K562 (cell line): Measurements from ENCODE around the gene MRPL42. TPM values are rescaled to one million over a fixed set of nuclear protein-coding genes. Genes with fewer than 3 reads are reported as not detected.

Experiments
- ARID1B ChIP-seq: fragments of 450-650 bp; IDR thresholded peaks from 2 replicates; pipeline ENCODE4 v1.6.1; 2016; ENCODE audit warnings: antibody characterized with exemption, mild to moderate bottlenecking, inconsistent platforms
- CBFA2T2 ChIP-seq: fragments of 450-650 bp; conservative IDR thresholded peaks from 2 replicates; pipeline ENCODE4 v1.6.1; 2017; ENCODE audit warnings: mild to moderate bottlenecking
- CTBP1 ChIP-seq: fragments of 450-650 bp; IDR thresholded peaks from 2 replicates; pipeline ENCODE4 v1.6.1; 2016; ENCODE audit warnings: borderline replicate concordance
- DPF2 ChIP-seq: fragments of 450-650 bp; IDR thresholded peaks from 2 replicates; pipeline ENCODE4 v1.6.1; 2016
- ELF4 ChIP-seq: fragments of 450-650 bp; formaldehyde crosslinking; IDR thresholded peaks from 2 replicates; pipeline ENCODE4 v1.4.0; 2022; ENCODE audit warnings: missing genetic modification characterization
- ESRRA ChIP-seq: fragments of 450-650 bp; IDR thresholded peaks from 2 replicates; pipeline ENCODE4 v1.6.1; 2014; ENCODE audit warnings: low read depth, mild to moderate bottlenecking, moderate library complexity, borderline replicate concordance
- HDGF ChIP-seq: fragments of 450-650 bp; IDR thresholded peaks from 2 replicates; pipeline ENCODE4 v1.6.1; 2016
- KDM1A ChIP-seq, 2 experiments: fragments of 450-650 bp; IDR thresholded peaks; 2 replicates each; pipeline ENCODE4 v1.6.1; 2016; ENCODE audit warnings: mild to moderate bottlenecking in 2 of 2
- KDM4B ChIP-seq, 2 experiments: fragments of 450-650 bp in 1 of 2; sonication (generic) in 1 of 2; IDR thresholded peaks; 2 replicates each; pipeline ENCODE4 v1.6.1; 2016 to 2017; ENCODE audit warnings: borderline replicate concordance in 2 of 2, antibody characterized with exemption in 1 of 2, low read depth in 1 of 2, mild to moderate bottlenecking in 1 of 2
- NBN ChIP-seq: fragments of 450-650 bp; IDR thresholded peaks from 2 replicates; pipeline ENCODE4 v1.6.1; 2016; ENCODE audit warnings: low read depth, mild to moderate bottlenecking
- NFE2L1 ChIP-seq: fragments of 450-650 bp; IDR thresholded peaks from 2 replicates; pipeline ENCODE4 v1.6.1; 2016; ENCODE audit warnings: missing genetic modification characterization, low read depth, mild to moderate bottlenecking, missing compliant biosample characterization, moderate library complexity, borderline replicate concordance
- RFX7 ChIP-seq: fragments of 250-450 bp; sonication (Bioruptor Pico); IDR thresholded peaks from 2 replicates; pipeline ENCODE4 v1.5.1; 2021; ENCODE audit warnings: mild to moderate bottlenecking
- RHOXF2B ChIP-seq: fragments of 250-450 bp; sonication (Bioruptor Pico); conservative IDR thresholded peaks from 2 replicates; pipeline ENCODE4 v1.5.1; 2021
- TBP ChIP-seq: optimal IDR thresholded peaks from 2 replicates; pipeline ENCODE3; 2011; ENCODE audit warnings: low read depth, low read length, improper control_type of control experiment
- THAP12 ChIP-seq: fragments of 250-450 bp; sonication (Bioruptor Pico); IDR thresholded peaks from 2 replicates; pipeline ENCODE4 v1.9.0; 2021; ENCODE audit warnings: mild to moderate bottlenecking, inconsistent platforms
- ZBED1 ChIP-seq: IDR thresholded peaks from 2 replicates; pipeline ENCODE4 v1.6.1; 2014
- ZNF175 ChIP-seq: fragments of 200-800 bp; sonication (Bioruptor generic); IDR thresholded peaks from 2 replicates; pipeline ENCODE4 v1.6.1; 2016; ENCODE audit warnings: low read depth, mild to moderate bottlenecking, missing genetic modification characterization, missing compliant biosample characterization
- ZNF184 ChIP-seq: sonication (generic); formaldehyde crosslinking; IDR thresholded peaks from 2 replicates; pipeline ENCODE4 v1.5.0; 2020; ENCODE audit warnings: missing genetic modification reagents
- ZNF197 ChIP-seq: fragments of 200-800 bp; sonication (Bioruptor generic); IDR thresholded peaks from 2 replicates; pipeline ENCODE4 v1.6.1; 2016; ENCODE audit warnings: low read depth, missing genetic modification characterization, missing compliant biosample characterization
- ZNF212 ChIP-seq: fragments of 450-650 bp; formaldehyde crosslinking; IDR thresholded peaks from 2 replicates; pipeline ENCODE4 v1.4.0; 2020; ENCODE audit warnings: mild to moderate bottlenecking
- ZNF41 ChIP-seq: fragments of 250-450 bp; sonication (Bioruptor Pico); conservative IDR thresholded peaks from 2 replicates; pipeline ENCODE4 v1.4.0; 2020; ENCODE audit warnings: mild to moderate bottlenecking
- ZNF512 ChIP-seq: IDR thresholded peaks from 2 replicates; pipeline ENCODE4 v1.6.1; 2016; ENCODE audit warnings: missing genetic modification characterization, missing compliant biosample characterization
- ZNF551 ChIP-seq: fragments of 250-450 bp; sonication (Bioruptor Pico); IDR thresholded peaks from 2 replicates; pipeline ENCODE4 v1.5.0; 2021; ENCODE audit warnings: mild to moderate bottlenecking, moderate library complexity
- ZSCAN29 ChIP-seq: fragments of 450-650 bp; IDR thresholded peaks from 2 replicates; pipeline ENCODE4 v1.6.1; 2017
- polyA plus RNA-seq, 8 experiments: library from polyadenylated mRNA; depleted of rRNA in 4 of 8; stranded (reverse) in 5 of 8; unstranded in 3 of 8; fragments of >200 nt; fragmentation: Nextera tagmentation in 2 of 8; fragmentation: Illumina TruSeq in 1 of 8; extraction: Ambion mirVana in 2 of 8; extraction: Trizol in 1 of 8; gene quantifications; 2 replicates each; pipeline versions ENCODE4 v1.2.1 to v1.2.3, GENCODE V29; 2011 to 2014; ENCODE audit warnings: inconsistent platforms in 1 of 8, missing spikeins in 1 of 8
- total RNA-seq, 7 experiments: library from RNA; depleted of rRNA in 6 of 7; stranded (reverse); fragments of >200 nt in 6 of 7; fragmentation: Illumina TruSeq in 2 of 7; extraction: Trizol in 2 of 7; gene quantifications; 2 replicates each; pipeline versions ENCODE4 v1.2.1 to v1.2.3, GENCODE V29; 2011 to 2021; ENCODE audit warnings: low replicate concordance in 1 of 7

MRPL42 gene
- total and polyA plus RNA-seq, 9 of the 15 experiments (the other 6 are each of a cell fraction or from before 2014, with no cell fraction given): 104 to 806 (median 218) TPM

GRCh38 chr12:93563807-93564538 is 96.7 kb downstream of the MRPL42 start (continued):
- TF ChIP-seq NFE2L1 (tag): no peak
- no peak for TF ChIP-seq KDM4B (IDR thresholded peaks at IDR 0.05; ENCODE audit: borderline replicate concordance in 2 of 2, low read depth in 1 of 2)
- TF ChIP-seq ZNF212: no peak
- peak; percentile 76 for TF ChIP-seq ZNF184 (CRISPR knock-in tag)
- no peak for TF ChIP-seq ZBED1
- peak; percentile 31; the same call in 1 of the 2 replicates for TF ChIP-seq CBFA2T2
- TF ChIP-seq THAP12: no peak
- TF ChIP-seq ARID1B: peak; percentile 61
- no peak for TF ChIP-seq ELF4
- TF ChIP-seq NBN: no peak
- TF ChIP-seq ZNF41 (CRISPR knock-in tag): no peak
- 0 out of 2 replicates have a peak, but pooled peaks have one; percentile 23 for TF ChIP-seq DPF2
- TF ChIP-seq RHOXF2B (CRISPR knock-in tag): no peak
- no peak for TF ChIP-seq ZNF175
- TF ChIP-seq TBP: no peak
- no peak for TF ChIP-seq HDGF
- TF ChIP-seq ZNF512 (tag): no peak
- TF ChIP-seq ZNF551: no peak
- TF ChIP-seq CTBP1: no peak
- no peak for TF ChIP-seq ZNF197 (CRISPR knock-in tag)
- TF ChIP-seq RFX7 (CRISPR knock-in tag): no peak
- peak; percentile 61; the same call in 1 of the 2 replicates for TF ChIP-seq ESRRA
- peak; percentile 34 to 41; a peak in 3 of 4 replicates for TF ChIP-seq KDM1A (IDR thresholded peaks at IDR 0.05)
- TF ChIP-seq ZSCAN29: no peak
